ENCODE data around the gene SETBP1.

- TF ChIP-seq CTCF (IDR thresholded peaks at IDR 0.05 in 2 of 3, conservative IDR thresholded peaks at IDR 0.05 in 1 of 3; ENCODE audit: borderline replicate concordance in 1 of 3, insufficient read depth in 1 of 3, low read depth in 2 of 3, low read length in 2 of 3) (no peak), POLR2AphosphoS5 (IDR thresholded peaks at IDR 0.05; ENCODE audit: low read depth, low read length) (no peak), SP1 (IDR thresholded peaks at IDR 0.05; ENCODE audit: low read depth) (no peak), JUND (IDR thresholded peaks at IDR 0.05) (no peak), YY1 (IDR thresholded peaks at IDR 0.05; ENCODE audit: extremely low read depth, insufficient replicate concordance, low read depth, low read length) (no peak), ZNF274 (IDR thresholded peaks at IDR 0.05; ENCODE audit: low read depth, low read length) (no peak), RAD21 (IDR thresholded peaks at IDR 0.05; ENCODE audit: low read depth) (no peak), EZH2 (IDR thresholded peaks at IDR 0.05) (no peak)
Observed at GRCh38 chr18:44857744-44858491, 177.2 kb downstream of the SETBP1 start.
